Activated CD4-positive, alpha-beta T cell treated with anti-CD3 and anti-CD28 coated beads, Interleukin-2, Interleukin-6, amounts not matched to agents 100 ng/mL and 50 ng/mL, durations not matched to agents 16 hours and 8 hours (primary cell): ENCODE measurements around the gene BCL3.

ENCODE experiments used
- DNase-seq: peaks from one replicate; pipeline ENCODE4 v3.0.0-alpha.2; 2020

Gene BCL3

DNA sequence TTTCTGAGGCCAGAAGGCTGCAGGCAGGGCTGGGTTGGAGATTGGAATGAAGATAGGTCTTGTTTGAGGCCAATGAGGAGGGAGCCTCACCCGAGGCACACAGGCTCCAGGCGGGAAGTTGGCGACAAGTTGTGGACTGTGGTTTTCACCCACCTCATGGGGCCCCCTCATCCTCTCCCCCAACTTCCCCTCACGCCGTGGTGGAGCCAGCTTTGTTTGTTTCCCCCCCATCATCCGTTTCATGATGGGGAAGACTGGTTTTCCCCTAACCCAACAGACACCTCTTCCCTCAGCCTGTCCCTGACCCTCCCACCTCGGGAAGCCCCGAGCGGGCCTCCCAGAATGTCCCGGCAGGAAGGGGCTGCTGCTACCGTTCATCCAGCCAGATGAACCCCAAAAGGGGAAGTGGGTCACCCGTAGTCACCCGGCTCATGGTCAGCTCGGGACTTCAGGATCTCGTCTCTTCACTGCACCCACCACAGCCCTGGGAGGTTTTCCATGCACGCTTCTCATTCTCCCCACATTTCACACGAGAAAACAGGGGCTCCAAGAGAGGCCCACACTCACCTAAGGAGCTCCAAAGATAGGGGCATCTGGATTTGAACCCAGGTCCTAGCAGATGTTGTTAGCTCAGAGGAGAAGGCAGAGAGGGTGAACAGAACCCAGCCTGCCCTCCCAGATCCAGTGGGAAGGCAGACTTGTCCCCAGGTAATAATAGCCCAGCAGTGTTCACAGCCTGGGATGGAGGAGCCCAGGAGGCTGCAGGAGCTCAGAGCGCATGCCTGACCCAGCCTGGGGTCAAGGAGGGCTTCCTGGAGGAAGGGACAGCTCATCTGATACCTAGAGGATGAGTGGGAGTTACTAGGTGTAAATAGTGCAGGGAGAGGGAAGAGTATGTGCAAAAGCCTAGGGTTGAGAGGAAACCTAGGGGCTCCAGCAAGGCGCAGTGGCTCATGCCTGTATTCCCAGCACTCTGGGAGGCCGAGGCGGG lies 26.1 kb upstream of the BCL3 start:
- peak; percentile 53 for DNase-seq

DNA sequence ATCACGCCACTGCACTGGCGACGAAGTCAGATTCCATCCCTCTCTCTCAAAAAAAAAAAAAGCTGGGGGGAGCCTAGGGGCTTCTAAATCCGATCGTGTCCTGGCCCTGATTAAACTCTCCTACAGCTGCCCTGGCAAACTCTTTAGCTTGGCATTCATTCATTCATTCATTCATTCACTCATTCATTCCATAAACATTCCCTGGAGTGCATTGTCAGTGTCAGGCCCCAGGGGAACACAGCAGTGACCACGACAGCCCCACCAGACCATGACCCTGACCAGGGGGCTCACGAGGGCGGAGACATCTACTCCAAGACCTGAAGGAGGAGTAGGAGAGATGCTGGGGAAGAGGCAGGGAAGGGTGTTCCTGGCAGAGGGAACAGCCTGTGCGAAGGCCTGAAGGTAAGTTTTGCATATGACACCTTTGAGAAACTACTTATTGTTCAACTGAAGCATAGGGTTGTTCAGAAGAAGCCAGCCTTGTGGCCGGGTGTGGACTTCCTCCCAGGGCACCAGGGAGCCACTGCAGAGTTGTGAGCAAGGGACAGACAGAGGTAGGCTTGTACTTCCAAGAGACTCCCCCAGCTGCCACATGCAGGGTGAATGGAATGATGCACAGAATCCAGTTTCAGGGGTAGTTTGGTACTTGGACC lies 25.1 kb upstream of the BCL3 start:
- no peak for DNase-seq

DNA sequence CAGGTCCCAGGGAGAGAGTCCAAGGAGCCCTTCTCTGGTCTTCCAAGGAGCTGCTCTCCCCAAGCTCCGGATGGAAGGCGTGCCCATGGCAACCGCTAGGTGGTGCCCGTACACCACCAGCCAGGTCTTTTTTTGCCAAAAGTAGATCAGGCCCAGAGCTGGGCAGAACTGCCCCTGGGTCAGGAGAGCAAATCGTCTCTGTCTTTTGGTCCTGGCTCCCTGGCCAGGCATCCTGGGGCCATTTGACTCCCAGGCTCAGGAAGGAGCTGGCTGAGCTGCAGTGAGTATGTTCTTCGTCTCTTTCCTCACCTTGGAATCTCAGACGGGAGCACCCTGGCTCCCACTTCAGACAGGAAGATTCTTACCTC lies 24.6 kb upstream of the BCL3 start:
- peak; percentile 88 for DNase-seq

DNA sequence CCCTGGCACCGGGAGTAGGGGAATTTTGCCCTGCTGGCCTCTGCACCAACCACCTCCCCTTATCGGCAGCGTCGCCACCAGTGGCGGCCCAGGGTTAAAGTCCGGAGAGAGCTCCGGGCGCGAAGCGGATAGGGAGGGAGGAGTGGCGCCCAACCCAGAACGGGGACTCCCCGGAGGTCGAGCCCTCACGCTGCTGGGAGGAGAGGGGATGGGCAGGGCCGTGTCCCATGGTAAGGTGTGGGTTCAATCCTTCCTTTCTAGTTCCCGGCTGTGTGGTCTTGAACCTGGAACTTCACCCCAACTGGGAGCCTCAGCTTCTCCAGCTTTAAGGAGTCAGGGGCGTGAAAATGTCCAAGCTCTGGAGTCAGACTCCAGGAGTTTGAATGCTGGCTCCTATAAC lies 23.3 kb upstream of the BCL3 start:
- DNase-seq = no peak

DNA sequence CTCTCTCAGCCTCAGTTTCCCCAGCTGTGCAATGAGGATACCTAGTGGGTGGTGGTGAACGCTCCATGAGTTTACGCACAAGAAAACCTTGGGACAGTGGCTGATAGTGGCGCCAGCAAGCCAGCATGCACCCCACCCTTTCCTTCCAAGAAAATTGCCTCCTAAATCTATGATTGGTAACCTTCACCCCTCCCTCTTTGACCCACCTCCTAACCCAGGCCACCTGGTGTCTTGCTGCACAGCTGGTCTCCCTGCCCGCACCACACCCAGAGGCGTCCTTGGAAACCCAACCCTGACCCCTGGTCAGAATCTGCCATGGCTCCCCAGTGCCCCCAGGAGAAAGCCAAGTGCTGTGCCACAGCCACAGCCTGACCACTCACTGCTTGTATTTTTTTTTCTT lies 22.8 kb upstream of the BCL3 start:
- no peak for DNase-seq

DNA sequence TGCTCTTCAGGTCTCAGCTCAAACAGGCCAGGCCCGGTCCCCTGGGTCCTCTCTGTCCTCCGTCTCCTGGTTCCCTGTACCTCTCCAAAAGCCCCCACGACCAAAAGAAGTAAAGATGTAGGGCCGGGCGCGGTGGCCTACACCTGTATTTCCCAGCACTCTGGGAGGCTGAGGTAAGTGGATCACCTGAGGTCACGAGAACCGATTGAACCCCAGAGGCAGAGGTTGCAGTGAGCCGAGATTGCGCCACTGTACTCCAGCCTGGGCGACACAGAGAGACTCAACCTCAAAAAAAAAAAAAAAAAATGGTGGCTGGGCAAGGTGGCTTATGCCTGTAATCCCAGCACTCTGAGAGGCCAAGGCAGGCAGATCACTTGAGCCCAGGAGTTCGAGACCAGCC lies 22.0 kb upstream of the BCL3 start:
- DNase-seq = no peak

DNA sequence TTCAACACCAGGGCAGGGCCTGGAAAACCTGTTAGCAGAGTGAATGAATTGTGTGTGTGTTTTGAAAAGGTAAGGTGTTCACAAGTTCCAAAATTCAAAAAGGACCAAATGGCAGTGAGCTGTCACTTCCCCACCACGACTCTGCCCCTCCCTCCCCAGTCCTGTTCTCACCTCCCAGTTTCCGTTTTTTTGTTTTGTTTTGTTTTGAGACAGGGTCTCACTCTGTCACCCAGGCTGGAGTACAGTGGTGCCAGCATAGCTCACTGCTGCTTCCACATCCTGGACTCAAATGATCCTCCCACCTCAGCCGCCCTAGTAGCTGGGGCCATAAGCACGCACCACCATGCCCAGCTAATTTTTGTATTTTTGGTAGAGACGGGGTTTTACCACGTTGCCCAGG lies 20.3 kb upstream of the BCL3 start:
- DNase-seq = peak; percentile 33

DNA sequence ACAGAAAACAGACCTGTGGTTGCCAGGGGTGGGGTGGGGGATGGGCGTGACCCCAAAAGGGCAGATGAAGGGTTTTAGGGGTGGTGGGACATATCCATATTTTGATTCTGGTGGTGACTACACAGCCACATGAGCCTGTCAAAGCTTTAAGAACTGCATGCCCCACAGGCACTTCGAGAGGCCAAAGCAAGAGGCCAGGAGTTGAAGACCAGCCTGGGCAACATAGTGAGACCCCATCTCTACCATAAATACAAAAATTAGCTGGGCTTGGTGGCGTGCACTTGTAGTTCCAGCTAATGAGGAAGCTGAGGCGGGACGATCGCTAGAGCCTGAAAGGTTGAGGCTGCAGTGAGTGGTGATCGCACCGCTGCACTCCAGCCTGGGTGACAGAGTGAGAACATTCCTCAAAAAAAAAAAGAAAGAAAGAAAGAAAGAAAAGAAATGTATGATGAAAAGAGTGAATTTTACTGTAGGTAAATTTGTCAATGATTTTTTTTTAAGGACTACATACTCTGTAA lies 18.9 kb upstream of the BCL3 start:
- DNase-seq = no peak

DNA sequence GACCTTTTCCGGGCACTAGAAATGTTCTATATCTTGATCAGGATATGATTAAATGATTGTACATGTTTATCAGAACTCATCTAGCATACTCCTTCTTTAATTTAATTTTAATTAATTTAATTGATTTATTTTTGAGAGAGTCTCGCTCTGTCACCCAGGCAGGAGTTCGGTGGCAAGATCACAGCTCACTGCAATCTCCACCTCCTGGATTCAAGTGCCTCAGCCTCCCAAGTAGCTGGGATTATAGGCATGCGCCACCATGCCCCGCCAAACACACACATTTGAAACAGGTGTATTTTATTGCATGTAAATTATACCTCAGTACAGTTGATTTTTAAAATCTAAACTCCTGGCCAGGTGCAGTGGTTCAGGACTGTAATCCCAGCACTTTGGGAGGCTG lies 17.4 kb upstream of the BCL3 start:
- no peak for DNase-seq

DNA sequence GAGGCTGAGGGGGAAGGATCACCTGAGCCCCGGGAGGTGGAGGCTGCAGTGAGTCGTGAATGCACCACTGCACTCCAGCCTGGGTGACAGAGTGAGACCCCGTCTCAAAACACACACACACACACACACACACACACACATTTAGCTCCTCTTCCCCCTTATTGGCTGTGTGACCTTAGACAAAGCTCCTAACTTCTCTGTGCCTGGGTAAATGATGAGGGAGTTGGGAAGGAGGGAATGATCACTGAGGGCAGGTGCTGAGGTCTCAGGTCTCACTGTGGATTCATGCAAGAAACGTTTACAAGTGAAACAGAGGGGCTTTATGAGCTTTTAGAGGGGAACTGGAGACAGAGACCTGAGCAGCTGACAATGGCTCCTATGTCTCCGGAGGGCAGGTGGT lies 16.9 kb upstream of the BCL3 start:
- no peak for DNase-seq

DNA sequence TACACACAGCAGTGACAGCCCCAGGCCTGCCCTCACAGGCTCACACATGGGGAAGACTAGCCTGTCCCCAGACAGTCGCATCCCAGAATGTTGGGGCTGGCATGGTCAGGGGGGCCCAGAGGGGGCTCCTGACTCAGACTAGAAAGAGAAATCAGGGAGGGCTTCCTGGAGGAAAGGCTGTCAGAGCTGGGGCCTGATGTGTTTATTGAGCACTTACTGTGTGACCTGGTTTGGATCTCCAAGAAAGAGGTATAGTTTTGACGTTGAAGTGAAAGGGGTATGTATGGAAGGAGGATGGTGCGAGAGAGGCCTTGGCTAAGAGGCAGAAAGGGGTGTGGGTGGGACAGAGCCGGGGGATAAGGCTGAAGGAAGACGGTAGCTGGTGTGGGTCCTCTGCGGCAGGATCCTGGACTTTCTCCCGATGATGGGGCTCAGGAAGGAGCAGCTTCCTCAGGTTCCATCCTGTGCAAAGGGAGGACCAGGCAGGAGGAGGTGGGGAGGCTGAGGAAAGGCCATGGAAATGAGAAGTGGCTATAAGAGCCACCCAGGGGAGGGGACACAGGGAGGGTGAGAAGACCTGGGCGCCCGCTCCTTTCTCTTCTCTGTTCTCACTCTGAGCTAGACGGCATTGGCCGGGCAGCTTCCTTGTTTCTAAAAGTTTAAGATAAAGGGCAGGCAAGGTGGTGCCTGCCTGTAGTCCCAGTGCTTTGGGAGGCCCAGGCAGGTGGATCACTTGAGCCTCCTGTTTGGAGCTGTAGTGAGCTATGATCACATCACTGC lies 16.1 kb upstream of the BCL3 start:
- DNase-seq = no peak

DNA sequence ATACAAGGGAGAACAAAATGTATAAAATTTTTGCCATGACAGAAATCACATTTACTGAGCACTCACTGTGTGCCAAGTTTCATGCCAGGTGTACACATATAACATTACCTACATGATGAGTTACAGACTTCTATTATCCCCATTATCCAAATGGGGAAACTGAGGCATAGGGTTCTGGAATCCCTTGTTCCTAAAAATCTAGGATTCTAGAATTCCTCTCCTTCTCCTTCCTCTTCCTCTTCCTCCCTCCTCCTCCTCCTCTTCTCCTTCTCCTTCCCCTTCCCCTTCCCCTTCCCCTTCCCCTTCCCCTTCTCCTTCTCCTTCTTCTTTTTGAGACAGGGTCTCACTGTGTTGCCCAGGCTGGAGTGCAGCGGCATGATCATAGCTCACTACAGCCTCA lies 14.2 kb upstream of the BCL3 start:
- no peak for DNase-seq

DNA sequence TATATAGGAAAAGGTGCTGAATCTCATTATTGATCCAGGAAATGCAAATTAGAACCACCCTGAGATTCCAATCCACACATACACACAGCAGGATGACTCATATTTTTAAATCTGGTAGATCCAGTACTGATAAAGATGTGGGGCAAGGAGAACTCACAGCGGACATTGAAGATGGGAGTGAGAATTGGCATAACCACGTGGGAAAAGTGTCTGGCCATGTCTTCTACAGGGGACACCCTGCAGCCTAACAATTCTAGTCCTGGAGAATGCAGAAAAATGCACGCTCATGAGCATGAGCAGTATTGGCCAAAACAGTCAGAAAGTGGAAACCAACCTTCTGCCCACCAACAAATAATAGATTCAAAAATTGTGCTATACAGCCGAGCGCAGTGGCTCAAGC lies 13.5 kb upstream of the BCL3 start:
- DNase-seq = no peak

DNA sequence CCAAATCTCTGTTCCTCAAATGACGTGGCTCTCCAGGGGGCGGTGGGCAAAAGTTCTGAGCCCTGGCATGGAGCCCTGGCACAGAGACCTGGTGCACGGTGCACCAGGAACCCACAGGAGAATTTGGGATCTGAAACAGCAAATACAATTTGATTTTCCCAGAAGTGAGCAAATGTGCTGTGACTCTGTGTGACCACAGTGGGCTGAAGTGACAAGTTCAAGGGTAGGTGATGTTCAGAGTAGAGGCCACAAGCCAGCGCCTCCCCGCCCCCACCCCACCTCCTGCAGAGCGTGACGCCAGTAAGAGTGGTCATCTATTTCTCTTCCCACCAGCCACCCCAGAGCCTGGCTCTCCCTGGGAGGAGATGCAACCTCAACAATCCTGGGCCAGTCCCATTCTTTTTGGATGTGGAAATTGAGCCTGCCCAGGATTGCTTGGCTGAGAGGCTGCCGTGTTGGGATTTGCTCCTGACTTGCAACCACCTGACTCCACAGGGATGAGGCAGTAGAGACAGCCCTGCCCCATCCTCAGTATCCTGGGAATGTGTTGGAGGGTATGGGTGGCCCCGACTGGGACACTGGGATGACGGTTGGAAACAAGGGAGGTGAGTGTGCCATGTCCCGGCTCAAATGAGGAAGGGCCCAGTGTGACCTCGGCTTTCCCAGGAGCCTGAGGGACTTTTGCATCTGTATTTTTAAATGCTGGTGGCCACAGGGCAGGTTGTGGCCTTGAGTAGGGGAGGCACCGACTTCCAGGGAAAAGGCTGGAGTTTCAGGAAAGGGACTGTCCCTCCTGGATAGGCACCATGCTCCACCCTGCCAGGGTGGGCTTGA lies 11.1 kb upstream of the BCL3 start:
- DNase-seq = no peak

DNA sequence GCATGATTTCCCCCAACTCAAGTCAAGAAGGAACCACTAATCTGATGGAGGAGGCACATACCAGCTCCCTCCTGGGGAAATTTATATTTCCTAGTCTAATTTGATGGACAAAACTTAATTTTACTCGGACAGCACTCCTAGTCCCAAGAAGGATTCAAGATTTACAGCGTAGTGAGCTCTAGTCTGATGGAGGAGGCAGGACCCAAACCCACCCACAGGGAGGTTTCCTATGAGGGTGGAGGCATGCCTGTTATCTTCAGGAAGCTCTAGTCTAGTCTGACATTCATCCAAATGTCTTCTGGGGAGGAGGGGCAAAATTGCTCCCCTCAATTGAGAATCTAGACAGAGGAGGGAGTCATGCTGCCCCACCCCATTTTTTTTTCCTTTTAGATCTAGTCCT lies 10.4 kb upstream of the BCL3 start:
- no peak for DNase-seq

DNA sequence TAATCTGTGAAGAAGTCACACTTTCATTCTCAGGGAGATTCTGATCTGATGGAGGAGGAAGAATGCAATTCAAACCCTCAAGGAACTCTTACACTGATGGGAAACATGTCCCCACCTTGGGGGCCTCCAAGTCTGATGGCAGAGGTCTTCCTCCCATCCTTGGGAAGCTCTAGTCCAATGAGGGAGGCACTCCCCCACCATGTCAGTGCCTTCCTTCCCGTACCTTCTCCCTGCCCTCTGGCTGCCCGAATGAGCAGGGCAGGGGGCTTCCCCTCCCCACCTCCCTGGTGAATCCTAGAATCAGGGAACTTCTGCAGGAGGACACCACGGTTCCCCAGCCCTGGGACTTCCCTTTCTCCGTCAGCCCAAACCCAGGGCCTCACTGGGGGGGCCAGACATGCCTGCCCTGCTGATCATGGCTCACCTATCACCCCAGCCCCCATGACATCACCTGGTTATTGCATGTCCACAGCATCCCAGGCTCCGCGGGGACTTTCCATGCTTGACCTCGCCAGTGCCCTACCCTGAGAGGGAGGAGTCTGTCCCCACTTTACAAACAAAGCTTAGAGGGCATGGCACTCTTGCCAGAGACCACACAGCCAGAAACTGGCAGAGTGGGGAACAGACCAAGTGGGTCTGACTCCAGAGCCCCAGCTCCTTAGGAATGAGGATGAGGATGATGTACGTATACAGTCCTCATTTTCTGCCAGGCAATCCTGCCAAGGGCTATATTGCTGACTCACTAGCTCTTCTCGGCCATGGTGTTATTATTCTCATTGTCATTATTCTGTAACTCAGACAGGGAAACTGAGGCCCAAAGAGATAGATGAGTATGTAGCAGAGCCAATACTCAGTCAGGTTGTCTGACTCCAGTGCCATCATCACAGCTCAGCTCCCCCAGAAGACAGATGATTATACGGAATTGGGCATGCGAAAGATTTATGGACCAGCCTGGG lies 9.6 kb upstream of the BCL3 start:
- DNase-seq = no peak

DNA sequence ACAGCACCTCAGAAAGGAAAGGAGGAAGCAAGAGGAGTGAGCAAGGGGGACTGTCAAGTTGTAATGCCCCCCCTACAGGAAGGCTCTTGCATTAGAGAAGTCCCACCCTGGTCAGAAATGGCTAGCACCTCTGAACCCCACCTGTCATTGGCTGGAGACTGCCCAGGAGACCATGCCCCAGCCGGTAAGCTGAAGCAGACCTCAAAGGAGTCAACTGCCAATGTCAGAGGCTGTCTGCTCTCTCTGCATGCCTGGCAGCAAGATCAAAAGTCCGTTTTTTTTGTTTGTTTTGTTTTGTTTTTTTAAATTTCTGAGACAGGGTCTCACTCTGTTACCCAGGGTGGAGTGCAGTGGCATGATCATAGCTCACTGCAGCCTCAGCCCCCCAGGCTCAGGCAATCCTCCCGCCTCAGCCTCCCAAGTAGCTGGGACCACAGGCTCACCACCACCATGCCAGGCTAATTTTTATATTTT lies 8.1 kb upstream of the BCL3 start:
- DNase-seq = no peak

DNA sequence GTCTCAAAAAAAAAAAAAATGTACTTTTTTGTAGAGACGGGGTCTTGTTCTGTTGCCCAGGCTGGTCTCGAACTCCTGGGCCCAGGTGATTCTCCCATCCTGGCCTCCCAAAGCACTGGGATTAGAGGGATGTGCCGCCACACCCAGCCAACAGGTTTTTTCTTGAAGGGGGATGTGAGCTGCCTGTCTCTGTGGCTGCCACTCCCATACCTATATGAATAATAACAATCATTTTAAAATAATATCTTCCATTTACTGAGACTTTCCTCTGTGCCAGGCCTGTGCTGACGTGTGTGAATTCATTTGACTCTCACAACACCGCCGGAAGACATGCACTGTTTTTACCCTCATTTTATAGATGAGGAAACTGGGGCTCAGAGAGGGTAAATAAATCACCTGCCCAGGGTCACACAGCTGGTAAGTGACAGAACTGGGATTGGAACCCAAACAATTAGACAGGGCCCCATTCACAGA lies 7.2 kb upstream of the BCL3 start:
- no peak for DNase-seq

DNA sequence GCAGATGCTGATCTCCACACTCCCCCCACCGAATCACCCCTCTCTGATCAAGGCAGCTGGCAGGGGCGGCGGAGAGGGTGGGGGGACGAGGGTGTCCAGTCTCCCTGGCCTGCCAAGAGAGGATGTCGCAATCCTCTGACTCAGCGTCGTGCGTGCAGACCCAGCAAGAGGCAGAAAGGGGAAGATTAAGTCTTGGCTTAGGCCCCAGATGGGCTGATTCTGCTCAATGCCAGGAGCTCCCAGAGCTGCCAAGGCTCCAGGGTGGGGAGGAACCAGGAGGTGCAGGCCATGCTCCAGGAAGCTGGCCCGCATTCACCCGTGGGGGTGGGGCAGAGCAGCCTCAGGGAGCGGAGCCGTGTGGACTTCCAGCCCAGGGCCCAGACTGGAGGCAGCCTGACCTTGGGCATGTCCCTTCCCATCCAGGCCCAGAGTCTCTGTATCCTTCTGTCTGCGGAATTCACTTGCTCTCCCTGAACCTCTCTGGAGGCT lies 6.6 kb upstream of the BCL3 start:
- peak; percentile 57 for DNase-seq

DNA sequence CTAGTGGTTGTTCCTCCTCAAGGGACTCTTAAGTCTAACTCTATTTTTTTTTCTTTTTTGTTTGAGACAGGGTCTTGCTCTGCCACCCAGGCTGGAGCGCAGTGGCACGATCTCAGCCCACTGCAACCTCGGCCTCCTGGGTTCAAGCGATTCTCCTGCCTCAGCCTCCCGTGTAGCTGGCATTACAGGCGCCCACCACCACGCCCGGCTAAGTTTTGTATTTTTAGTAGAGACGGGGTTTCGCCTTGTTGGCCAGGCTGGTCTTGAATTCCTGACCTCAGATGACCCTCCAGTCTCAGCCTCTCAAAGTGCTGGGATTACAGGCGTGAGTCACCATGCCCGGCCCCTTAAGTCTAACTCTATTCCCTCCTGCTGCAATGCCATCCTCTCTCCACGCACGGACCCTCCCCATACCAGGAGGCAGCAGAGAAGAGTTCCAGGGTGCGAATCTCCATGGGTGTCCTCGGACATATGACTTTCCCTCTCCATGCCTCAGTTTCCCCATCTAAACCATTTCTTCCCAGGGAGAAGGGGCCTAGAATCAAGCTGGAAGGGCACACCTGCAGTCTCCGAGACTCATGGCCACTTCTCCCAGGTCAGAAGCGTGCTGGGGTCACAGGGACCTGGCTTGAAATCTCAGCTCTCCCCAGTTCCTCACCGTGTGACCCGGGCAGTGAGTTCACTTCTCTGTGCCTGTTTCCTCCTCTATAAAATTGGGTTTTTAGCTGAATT lies 6.0 kb upstream of the BCL3 start:
- DNase-seq = no peak
